ENCODE results near the gene MCM6. TPM values are rescaled to one million over a fixed set of nuclear protein-coding genes. Genes with fewer than 3 reads are reported as not detected.
A peak's percentile ranks its signal among the peaks of the same experiment; 100 is the strongest.

MCM6 gene
- polyA plus RNA-seq, 3 donors, result 1.3 to 2.2 (median 1.7) TPM

DNA sequence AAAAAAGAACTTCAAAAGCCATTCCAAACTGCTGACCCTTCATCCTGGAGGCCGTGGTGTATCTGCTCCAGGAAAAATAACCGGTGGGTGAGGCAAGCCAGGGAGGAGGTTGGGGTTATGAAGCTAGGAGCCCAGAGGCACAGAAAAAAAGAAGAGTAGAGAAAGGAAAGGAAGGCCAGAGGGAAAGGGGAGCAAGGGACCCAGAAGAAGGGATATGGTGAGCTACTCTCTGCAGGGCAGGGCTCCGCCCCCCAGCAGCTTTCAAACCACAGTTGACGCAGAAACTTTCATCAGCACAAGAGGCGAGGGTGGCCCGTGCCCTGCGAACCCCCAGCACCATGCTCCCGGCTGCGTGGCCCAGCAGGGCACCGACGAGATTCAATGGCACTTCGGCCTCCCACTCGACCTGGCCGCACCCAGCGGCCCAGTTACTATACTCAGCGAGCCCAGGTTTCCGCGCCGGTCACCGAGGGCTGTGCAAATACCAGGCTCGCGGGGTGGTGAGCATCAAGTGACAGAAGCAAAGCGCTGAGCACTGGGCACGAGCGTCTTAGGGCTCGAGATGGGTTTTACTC, 665 bp downstream of the MCM6 start:
- Histone ChIP-seq H3K4me3 (replicated peaks in 1 of 3; ENCODE audit: low read depth in 2 of 3, low read length in 3 of 3) (peak overlapping the region; percentile 52 to 81 (median 77)), H3K27ac (ENCODE audit: low read depth in 1 of 2, low read length in 2 of 2) (peak overlapping the region; percentile 44 to 69), H3K9me3 (replicated peaks in 1 of 2; ENCODE audit: control insufficient read depth in 1 of 2, insufficient read depth in 1 of 2, low read length in 2 of 2) (no peaks in the 10 kb centered on the region), H3K9ac (ENCODE audit: insufficient read depth, low read length, poor library complexity, severe bottlenecking) (peak overlapping the region; percentile 82), H2AFZ (ENCODE audit: insufficient read depth, low read depth, low read length, poor library complexity, severe bottlenecking) (peak overlapping the region; percentile 92), H3K4me1 (ENCODE audit: control insufficient read depth in 1 of 2, insufficient read depth in 2 of 2, low read length in 2 of 2) (peaks cover 12 to 15% of the 10 kb centered on the region in 2 donors), H3K79me2 (ENCODE audit: insufficient read depth, low read length) (peaks cover 52% of the 10 kb centered on the region), H3K4me2 (replicated peaks; ENCODE audit: extremely low read depth, low read length, poor library complexity, severe bottlenecking) (peak overlapping the region; percentile 82), H3K36me3 (replicated peaks in 1 of 2; ENCODE audit: control insufficient read depth in 1 of 2, insufficient read depth in 2 of 2, low read length in 2 of 2) (peaks cover 0 to 9% of the 10 kb centered on the region in 2 donors), H4K20me1 (ENCODE audit: insufficient read depth, low read length) (no peaks in the 10 kb centered on the region), H3K27me3 (ENCODE audit: control insufficient read depth in 2 of 2, insufficient read depth in 2 of 2, low read length in 2 of 2) (no peaks in the 10 kb centered on the region)
- TF ChIP-seq, protein P1, sequence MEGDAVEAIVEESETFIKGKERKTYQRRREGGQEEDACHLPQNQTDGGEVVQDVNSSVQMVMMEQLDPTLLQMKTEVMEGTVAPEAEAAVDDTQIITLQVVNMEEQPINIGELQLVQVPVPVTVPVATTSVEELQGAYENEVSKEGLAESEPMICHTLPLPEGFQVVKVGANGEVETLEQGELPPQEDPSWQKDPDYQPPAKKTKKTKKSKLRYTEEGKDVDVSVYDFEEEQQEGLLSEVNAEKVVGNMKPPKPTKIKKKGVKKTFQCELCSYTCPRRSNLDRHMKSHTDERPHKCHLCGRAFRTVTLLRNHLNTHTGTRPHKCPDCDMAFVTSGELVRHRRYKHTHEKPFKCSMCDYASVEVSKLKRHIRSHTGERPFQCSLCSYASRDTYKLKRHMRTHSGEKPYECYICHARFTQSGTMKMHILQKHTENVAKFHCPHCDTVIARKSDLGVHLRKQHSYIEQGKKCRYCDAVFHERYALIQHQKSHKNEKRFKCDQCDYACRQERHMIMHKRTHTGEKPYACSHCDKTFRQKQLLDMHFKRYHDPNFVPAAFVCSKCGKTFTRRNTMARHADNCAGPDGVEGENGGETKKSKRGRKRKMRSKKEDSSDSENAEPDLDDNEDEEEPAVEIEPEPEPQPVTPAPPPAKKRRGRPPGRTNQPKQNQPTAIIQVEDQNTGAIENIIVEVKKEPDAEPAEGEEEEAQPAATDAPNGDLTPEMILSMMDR (IDR thresholded peaks at IDR 0.05), result no peak
- Mint-ChIP-seq H3K27ac (peak overlapping the region in 6 of 7 donors; percentile 42 to 84 (median 80)), H3K4me1 (peaks cover 22% of the 10 kb centered on the region), H3K9me3 (no peaks in the 10 kb centered on the region), H3K4me3 (peak overlapping the region; percentile 88 to 92), H3K36me3 (peaks cover 7 to 17% of the 10 kb centered on the region in 2 donors), H3K27me3 (ENCODE audit: low read depth in 3 of 3) (peaks cover 0 to 1% (median 0%) of the 10 kb centered on the region in 3 donors)
- under 1% methylated on average over 23 of the region's 26 CpGs for WGBS (ENCODE audit: insufficient coverage)
- intact Hi-C loops (cut with micrococcal nuclease), result no loop called here
- peak; percentile 7 to 26 (median 21) for DNase-seq

DNA sequence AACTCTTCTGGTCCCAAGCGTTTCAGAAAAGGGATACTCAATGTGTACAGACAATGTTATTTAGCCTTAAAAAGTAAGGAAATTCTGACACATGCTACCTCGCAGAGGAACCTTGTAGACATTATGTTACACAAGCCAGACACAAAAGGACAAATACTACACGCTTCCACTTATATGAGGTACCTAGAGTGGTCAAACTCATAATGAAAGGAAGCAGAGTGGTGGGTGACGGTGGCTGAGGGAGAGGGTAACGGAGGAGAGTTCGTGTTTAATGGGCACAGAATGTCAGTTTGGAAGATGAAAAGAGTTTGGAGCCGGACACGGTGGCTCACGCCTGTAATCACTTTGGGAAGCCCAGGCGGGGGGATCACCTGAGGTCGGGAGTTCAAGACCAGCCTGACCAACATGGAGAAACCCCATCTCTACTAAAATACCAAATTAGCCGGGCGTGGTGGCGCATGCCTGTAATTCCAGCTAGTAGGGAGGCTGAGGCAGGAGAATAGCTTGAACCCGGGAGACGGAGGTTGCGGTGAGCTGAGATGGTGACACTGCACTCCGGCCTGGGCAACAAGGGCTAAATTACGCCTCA, 1.4 kb downstream of the MCM6 start:
- Histone ChIP-seq H3K79me2 (ENCODE audit: insufficient read depth, low read length) (peaks cover 53% of the 10 kb centered on the region), H3K27me3 (ENCODE audit: control insufficient read depth in 2 of 2, insufficient read depth in 2 of 2, low read length in 2 of 2) (no peaks in the 10 kb centered on the region), H3K4me1 (ENCODE audit: control insufficient read depth in 1 of 2, insufficient read depth in 2 of 2, low read length in 2 of 2) (peaks cover 12 to 15% of the 10 kb centered on the region in 2 donors), H4K20me1 (ENCODE audit: insufficient read depth, low read length) (no peaks in the 10 kb centered on the region), H3K9me3 (replicated peaks in 1 of 2; ENCODE audit: control insufficient read depth in 1 of 2, insufficient read depth in 1 of 2, low read length in 2 of 2) (no peaks in the 10 kb centered on the region), H2AFZ (ENCODE audit: insufficient read depth, low read depth, low read length, poor library complexity, severe bottlenecking) (peak overlapping the region; percentile 92), H3K4me3 (replicated peaks in 1 of 3; ENCODE audit: low read depth in 2 of 3, low read length in 3 of 3) (peak overlapping the region in 1 of 3 experiments; percentile 81), H3K36me3 (replicated peaks in 1 of 2; ENCODE audit: control insufficient read depth in 1 of 2, insufficient read depth in 2 of 2, low read length in 2 of 2) (peaks cover 5 to 17% of the 10 kb centered on the region in 2 donors), H3K4me2 (replicated peaks; ENCODE audit: extremely low read depth, low read length, poor library complexity, severe bottlenecking) (peak overlapping the region; percentile 82), H3K27ac (ENCODE audit: low read depth in 1 of 2, low read length in 2 of 2) (no peak overlapping the region), H3K9ac (ENCODE audit: insufficient read depth, low read length, poor library complexity, severe bottlenecking) (no peak overlapping the region)
- WGBS (ENCODE audit: insufficient coverage), result 92% methylated on average over 11 of the region's 19 CpGs
- H3K27ac Mint-ChIP-seq, result no peak overlapping the region
- peaks cover 22% of the 10 kb centered on the region for H3K4me1 Mint-ChIP-seq
- TF ChIP-seq, protein P1 (IDR thresholded peaks at IDR 0.05), result no peak
- intact Hi-C loops (cut with micrococcal nuclease), result no loop called here
- peak overlapping the region; percentile 1 to 88 for H3K4me3 Mint-ChIP-seq
- peaks cover 11 to 21% of the 10 kb centered on the region in 2 donors for H3K36me3 Mint-ChIP-seq
- H3K9me3 Mint-ChIP-seq, result no peaks in the 10 kb centered on the region
- DNase-seq, result no peak
- peaks cover 0 to 1% (median 0%) of the 10 kb centered on the region in 3 donors for H3K27me3 Mint-ChIP-seq (ENCODE audit: low read depth in 3 of 3)

Measured in CD14-positive monocyte (primary cell).